Trophoblast cell (in vitro differentiated cells and primary cell): ENCODE measurements around the gene FBXW11. TPM values are rescaled to one million over a fixed set of nuclear protein-coding genes. Genes with fewer than 3 reads are reported as not detected.

Experiments used
- DNase-seq, 2 donors: peaks; one replicate each; pipeline ENCODE4 v3.0.0-alpha.2; 2016
- H2AFZ ChIP-seq: 2 replicates; pipeline ENCODE4 v1.6.1; 2013; ENCODE audit warnings: low read length, moderate library complexity, mild to moderate bottlenecking; ENCODE audit not compliant: insufficient read depth, poor library complexity
- H2AK5ac ChIP-seq: 2 replicates; pipeline ENCODE4 v1.6.1; 2013; ENCODE audit warnings: mild to moderate bottlenecking, low read length
- H2BK120ac ChIP-seq: 2 replicates; pipeline ENCODE4 v1.6.1; 2013; ENCODE audit warnings: low read length, mild to moderate bottlenecking, moderate library complexity; ENCODE audit not compliant: insufficient read depth, poor library complexity
- H2BK12ac ChIP-seq: 2 replicates; pipeline ENCODE4 v1.6.1; 2013; ENCODE audit warnings: mild to moderate bottlenecking, low read length, moderate library complexity
- H2BK5ac ChIP-seq: 2 replicates; pipeline ENCODE4 v1.6.1; 2013; ENCODE audit warnings: low read length, low read depth, moderate library complexity, mild to moderate bottlenecking; ENCODE audit not compliant: poor library complexity
- H3K14ac ChIP-seq: 2 replicates; pipeline ENCODE4 v1.6.1; 2013; ENCODE audit warnings: mild to moderate bottlenecking, low read length
- H3K18ac ChIP-seq: 2 replicates; pipeline ENCODE4 v1.6.1; 2013; ENCODE audit warnings: mild to moderate bottlenecking, low read length
- H3K23ac ChIP-seq: 2 replicates; pipeline ENCODE4 v1.6.1; 2013; ENCODE audit warnings: low read length
- H3K27ac ChIP-seq: 2 replicates; pipeline ENCODE4 v1.5.1; 2013; ENCODE audit warnings: low read depth, mild to moderate bottlenecking, inconsistent platforms, low read length, moderate library complexity
- H3K27me3 ChIP-seq: 2 replicates; pipeline ENCODE4 v1.6.1; 2013; ENCODE audit warnings: inconsistent platforms, mild to moderate bottlenecking, low read length, moderate library complexity; ENCODE audit not compliant: insufficient read depth
- H3K36me3 ChIP-seq, 2 experiments: 1 replicate in 1 of 2; 2 replicates in 1 of 2; pipeline ENCODE4 v1.6.1; 2013; ENCODE audit warnings: low read length in 2 of 2, mild to moderate bottlenecking in 2 of 2, moderate library complexity in 1 of 2; ENCODE audit not compliant: insufficient read depth in 2 of 2, control insufficient read depth in 1 of 2
- H3K4ac ChIP-seq: 2 replicates; pipeline ENCODE4 v1.6.1; 2013; ENCODE audit warnings: low read depth, mild to moderate bottlenecking, low read length, moderate library complexity
- H3K4me1 ChIP-seq, 2 experiments: 1 replicate in 1 of 2; 2 replicates in 1 of 2; pipeline ENCODE4 v1.6.1; 2013; ENCODE audit warnings: low read length in 2 of 2, mild to moderate bottlenecking in 2 of 2, moderate library complexity in 1 of 2; ENCODE audit not compliant: insufficient read depth in 2 of 2, control insufficient read depth in 1 of 2
- H3K4me2 ChIP-seq: 2 replicates; pipeline ENCODE4 v1.6.1; 2013; ENCODE audit warnings: inconsistent platforms, mild to moderate bottlenecking, low read length, moderate library complexity
- H3K4me3 ChIP-seq: 2 replicates; pipeline ENCODE4 v1.5.1; 2013; ENCODE audit warnings: mild to moderate bottlenecking, low read depth, low read length, inconsistent platforms
- H3K79me1 ChIP-seq: one replicate; pipeline ENCODE4 v1.6.1; 2013; ENCODE audit warnings: low read length
- H3K79me2 ChIP-seq: 2 replicates; pipeline ENCODE4 v1.6.1; 2013; ENCODE audit warnings: low read length, mild to moderate bottlenecking; ENCODE audit not compliant: control insufficient read depth, insufficient read depth, poor library complexity
- H3K9ac ChIP-seq: 2 replicates; pipeline ENCODE4 v1.6.1; 2013; ENCODE audit warnings: mild to moderate bottlenecking, low read length
- H3K9me3 ChIP-seq: 2 replicates; pipeline ENCODE4 v1.6.1; 2013; ENCODE audit warnings: low read depth, mild to moderate bottlenecking, control low read depth, inconsistent platforms, low read length; ENCODE audit not compliant: insufficient read depth
- H4K12ac ChIP-seq: 2 replicates; pipeline ENCODE4 v1.6.1; 2013; ENCODE audit warnings: low read depth, mild to moderate bottlenecking, low read length, moderate library complexity
- H4K8ac ChIP-seq: 2 replicates; pipeline ENCODE4 v1.6.1; 2013; ENCODE audit warnings: low read depth, mild to moderate bottlenecking, low read length, moderate library complexity
- H4K91ac ChIP-seq: one replicate; pipeline ENCODE4 v1.6.1; 2013; ENCODE audit warnings: low read depth, mild to moderate bottlenecking, low read length, moderate library complexity
- WGBS: extraction: QIAGEN DNeasy Blood & Tissue Kit; methylation state at CpG from one replicate; pipeline ENCODE4 v1.1.7; 2013; ENCODE audit warnings: missing lambda C conversion rate; ENCODE audit not compliant: insufficient read length, insufficient coverage; ENCODE audit errors: extremely low coverage; 5-methylcytosine and 5-hydroxymethylcytosine counted together
- polyA plus RNA-seq: library from polyadenylated mRNA; stranded (reverse); fragments of 200-250 nt; gene quantifications from 2 replicates; pipeline ENCODE4 v1.2.3, GENCODE V29; 2013

Gene FBXW11
- polyA plus RNA-seq = 24.2 and 25.2 TPM in 2 replicates

- H3K4me1 ChIP-seq = peaks cover 3 to 11% of the 10 kb centered on the region in 2 experiments
- H3K79me1 ChIP-seq = peaks cover 14% of the 10 kb centered on the region
- H3K36me3 ChIP-seq = no peaks in the 10 kb centered on the region
- H4K91ac ChIP-seq = peak within 1 kb of the TSS; percentile 97
- H3K27me3 ChIP-seq = no peaks in the 10 kb centered on the region
- H3K4me2 ChIP-seq = peak within 1 kb of the TSS; percentile 65
- H3K14ac ChIP-seq = peak within 1 kb of the TSS; percentile 98
- peak within 1 kb of the TSS; percentile 79 for H2AK5ac ChIP-seq
- peak within 1 kb of the TSS; percentile 94 for H3K18ac ChIP-seq
- WGBS = no CpG with 5 or more reads among the region's 81 CpGs
- H3K23ac ChIP-seq = no peak within 1 kb of the TSS
- peak within 1 kb of the TSS; percentile 93 for H3K4me3 ChIP-seq
- peak; percentile 98 to 99 for DNase-seq
- peak within 1 kb of the TSS; percentile 89 for H2AFZ ChIP-seq
- H3K79me2 ChIP-seq = peaks cover 18% of the 10 kb centered on the region
- H4K8ac ChIP-seq = peak within 1 kb of the TSS; percentile 98
- H2BK120ac ChIP-seq = peak within 1 kb of the TSS; percentile 97
- peak within 1 kb of the TSS; percentile 74 for H2BK12ac ChIP-seq
- peak within 1 kb of the TSS; percentile 96 for H3K9ac ChIP-seq
- peak within 1 kb of the TSS; percentile 98 for H2BK5ac ChIP-seq
- H3K4ac ChIP-seq = peak within 1 kb of the TSS; percentile 95
- no peaks in the 10 kb centered on the region for H3K9me3 ChIP-seq
- peak within 1 kb of the TSS; percentile 93 for H4K12ac ChIP-seq
- H3K27ac ChIP-seq = peak within 1 kb of the TSS; percentile 89
These were observed at the start of gene FBXW11 for GRCh38 chr5:172006321-172007174. FBXW11 (minus strand) TSS chr5:172006638; CDS start chr5:172006502, 136 bp downstream.

- Histone ChIP-seq H3K9me3 (peaks cover 2% of the 10 kb centered on the region), H3K79me1 (no peaks in the 10 kb centered on the region), H3K14ac (no peak overlapping the region), H4K91ac (no peak overlapping the region), H2AFZ (no peak overlapping the region), H2BK12ac (no peak overlapping the region), H3K9ac (no peak overlapping the region), H4K8ac (no peak overlapping the region), H3K4ac (no peak overlapping the region), H3K36me3 (peaks cover 54 to 70% of the 10 kb centered on the region in 2 experiments), H2BK120ac (no peak overlapping the region), H2AK5ac (no peak overlapping the region), H2BK5ac (no peak overlapping the region), H3K4me2 (no peak overlapping the region), H3K23ac (no peak overlapping the region), H4K12ac (no peak overlapping the region), H3K4me3 (no peak overlapping the region), H3K27me3 (no peaks in the 10 kb centered on the region), H3K79me2 (no peaks in the 10 kb centered on the region), H3K27ac (no peak overlapping the region), H3K18ac (no peak overlapping the region), H3K4me1 (no peaks in the 10 kb centered on the region)
- no CpG with 5 or more reads among the region's 3 CpGs for WGBS
- DNase-seq = no peak
These were observed 49.6 kb upstream of the FBXW11 start for GRCh38 chr5:172055996-172056395.

GRCh38 chr5:172055421-172055820 is 49.0 kb upstream of the FBXW11 start:
- Histone ChIP-seq H3K27me3 (no peaks in the 10 kb centered on the region), H3K23ac (no peak overlapping the region), H4K91ac (no peak overlapping the region), H3K9me3 (peaks cover 2% of the 10 kb centered on the region), H4K8ac (no peak overlapping the region), H3K9ac (no peak overlapping the region), H3K27ac (no peak overlapping the region), H3K4me1 (no peaks in the 10 kb centered on the region), H2BK120ac (no peak overlapping the region), H3K18ac (no peak overlapping the region), H2BK12ac (no peak overlapping the region), H2AFZ (no peak overlapping the region), H3K79me2 (no peaks in the 10 kb centered on the region), H2BK5ac (no peak overlapping the region), H4K12ac (no peak overlapping the region), H3K4me3 (no peak overlapping the region), H2AK5ac (no peak overlapping the region), H3K79me1 (no peaks in the 10 kb centered on the region), H3K36me3 (peaks cover 56 to 69% of the 10 kb centered on the region in 2 experiments), H3K4ac (no peak overlapping the region), H3K4me2 (no peak overlapping the region), H3K14ac (no peak overlapping the region)
- DNase-seq = no peak
- WGBS = no CpG with 5 or more reads among the region's 19 CpGs

GRCh38 chr5:172054611-172055153 is 48.2 kb upstream of the FBXW11 start:
- Histone ChIP-seq H3K9ac (no peak overlapping the region), H2BK120ac (no peak overlapping the region)
- no CpG with 5 or more reads among the region's 11 CpGs for WGBS

More at GRCh38 chr5:172054611-172055153, 48.2 kb upstream of the FBXW11 start:
- no peak overlapping the region for H3K14ac ChIP-seq
- no peak overlapping the region for H2BK12ac ChIP-seq
- H3K27ac ChIP-seq = no peak overlapping the region
- no peak overlapping the region for H4K8ac ChIP-seq
- peaks cover 2% of the 10 kb centered on the region for H3K9me3 ChIP-seq
- H4K12ac ChIP-seq = no peak overlapping the region
- DNase-seq = no peak
- no peak overlapping the region for H3K18ac ChIP-seq
- no peak overlapping the region for H3K4ac ChIP-seq
- H3K79me2 ChIP-seq = no peaks in the 10 kb centered on the region
- no peak overlapping the region for H2BK5ac ChIP-seq
- H3K4me3 ChIP-seq = no peak overlapping the region
- no peak overlapping the region for H2AFZ ChIP-seq
- H2AK5ac ChIP-seq = no peak overlapping the region
- H3K4me2 ChIP-seq = no peak overlapping the region
- peaks cover 56 to 66% of the 10 kb centered on the region in 2 experiments for H3K36me3 ChIP-seq
- H4K91ac ChIP-seq = no peak overlapping the region
- no peak overlapping the region for H3K23ac ChIP-seq
- H3K79me1 ChIP-seq = no peaks in the 10 kb centered on the region
- no peaks in the 10 kb centered on the region for H3K4me1 ChIP-seq
- no peaks in the 10 kb centered on the region for H3K27me3 ChIP-seq
